ENCODE results near the gene RAP1B. TPM values are rescaled to one million over a fixed set of nuclear protein-coding genes. Genes with fewer than 3 reads are reported as not detected.

RAP1B gene
- total RNA-seq, 1 donor from 2014 or later: 193 TPM

GRCh38 chr12:68611094-68611805, 551 bp downstream of the RAP1B start:
- Histone ChIP-seq H3K27me3 (ENCODE audit: low read depth) (no peaks in the 10 kb centered on the region), H3K9me3 (no peaks in the 10 kb centered on the region), H3K36me3 (peaks cover 6% of the 10 kb centered on the region), H3K4me1 (peaks cover 51% of the 10 kb centered on the region), H3K27ac (peak overlapping the region; percentile 97), H3K4me3 (peak overlapping the region; percentile 79)
- peak; percentile 51 to 54 for ATAC-seq
- no peak for TF ChIP-seq CTCF (IDR thresholded peaks at IDR 0.05)
- DNase-seq: peak; percentile 80
- intact Hi-C loops (cut with DNase I): no loop called here

- peaks cover 56% of the 10 kb centered on the region for H3K4me1 ChIP-seq
These were observed 1.1 kb downstream of the RAP1B start for GRCh38 chr12:68611806-68612160.

GRCh38 chr12:68612202-68612601, 1.5 kb downstream of the RAP1B start:
- peak overlapping the region; percentile 79 for H3K4me3 ChIP-seq
- ATAC-seq: no peak
- intact Hi-C loops (cut with DNase I): no loop called here

More at GRCh38 chr12:68611806-68612160, 1.1 kb downstream of the RAP1B start:
- ATAC-seq (no peak), DNase-seq (no peak)
- intact Hi-C loops (cut with DNase I): no loop called here
- no peak for TF ChIP-seq CTCF (IDR thresholded peaks at IDR 0.05)
- Histone ChIP-seq H3K36me3 (peaks cover 6% of the 10 kb centered on the region), H3K27ac (peak overlapping the region; percentile 97), H3K4me3 (peak overlapping the region; percentile 79), H3K9me3 (no peaks in the 10 kb centered on the region), H3K27me3 (ENCODE audit: low read depth) (no peaks in the 10 kb centered on the region)

GRCh38 chr12:68612697-68613096, 2.0 kb downstream of the RAP1B start:
- peaks cover 6% of the 10 kb centered on the region for H3K36me3 ChIP-seq
- no peak for ATAC-seq
- no peak for DNase-seq
- intact Hi-C loops (cut with DNase I): no loop called here
- H3K4me1 ChIP-seq: peaks cover 65% of the 10 kb centered on the region
- H3K27me3 ChIP-seq (ENCODE audit: low read depth): no peaks in the 10 kb centered on the region
- TF ChIP-seq CTCF (IDR thresholded peaks at IDR 0.05): no peak
- H3K9me3 ChIP-seq: no peaks in the 10 kb centered on the region
- peak overlapping the region; percentile 97 for H3K27ac ChIP-seq
- peak overlapping the region; percentile 79 for H3K4me3 ChIP-seq

More at GRCh38 chr12:68612202-68612601, 1.5 kb downstream of the RAP1B start:
- Histone ChIP-seq H3K9me3 (no peaks in the 10 kb centered on the region), H3K27ac (peak overlapping the region; percentile 97), H3K27me3 (ENCODE audit: low read depth) (no peaks in the 10 kb centered on the region), H3K36me3 (peaks cover 6% of the 10 kb centered on the region), H3K4me1 (peaks cover 60% of the 10 kb centered on the region)
- TF ChIP-seq CTCF (IDR thresholded peaks at IDR 0.05): no peak
- no peak for DNase-seq

- peak overlapping the region; percentile 97 for H3K27ac ChIP-seq
- ATAC-seq: no peak
- H3K4me1 ChIP-seq: peaks cover 70% of the 10 kb centered on the region
- H3K27me3 ChIP-seq (ENCODE audit: low read depth): no peaks in the 10 kb centered on the region
- H3K4me3 ChIP-seq: peak overlapping the region; percentile 79
- H3K36me3 ChIP-seq: peaks cover 6% of the 10 kb centered on the region
- DNase-seq: no peak
- intact Hi-C loops (cut with DNase I): no loop called here
- H3K9me3 ChIP-seq: no peaks in the 10 kb centered on the region
- TF ChIP-seq CTCF (IDR thresholded peaks at IDR 0.05): no peak
These were observed 2.7 kb downstream of the RAP1B start for GRCh38 chr12:68613209-68613904.
